H9 (cell line): Measurements from ENCODE around the gene OSBP2. TPM values are rescaled to one million over a fixed set of nuclear protein-coding genes. Genes with fewer than 3 reads are reported as not detected.

Experiments used
- DNase-seq: peaks from one replicate; pipeline ENCODE4 v3.0.0-alpha.2; 2017
- H2AFZ ChIP-seq: one replicate; pipeline ENCODE4 v1.6.1; 2013; ENCODE audit warnings: mild to moderate bottlenecking, low read length, control low read depth, moderate library complexity
- H2AK5ac ChIP-seq: 2 replicates; pipeline ENCODE4 v1.6.1; 2013; ENCODE audit warnings: low read length, control low read depth, mixed read lengths; ENCODE audit not compliant: insufficient read length
- H2BK120ac ChIP-seq: one replicate; pipeline ENCODE4 v1.6.1; 2013; ENCODE audit warnings: low read depth, mild to moderate bottlenecking, low read length, control low read depth, inconsistent platforms; ENCODE audit not compliant: poor library complexity, severe bottlenecking
- H2BK12ac ChIP-seq: 2 replicates; pipeline ENCODE4 v1.6.1; 2013; ENCODE audit warnings: low read length, control low read depth, mixed read lengths, low read depth; ENCODE audit not compliant: insufficient read length
- H2BK15ac ChIP-seq: 2 replicates; pipeline ENCODE4 v1.6.1; 2013; ENCODE audit warnings: low read depth, low read length, control low read depth
- H2BK20ac ChIP-seq: one replicate; pipeline ENCODE4 v1.6.1; 2013; ENCODE audit warnings: low read depth, mild to moderate bottlenecking, low read length, control low read depth, inconsistent platforms; ENCODE audit not compliant: poor library complexity, severe bottlenecking
- H2BK5ac ChIP-seq: 2 replicates; pipeline ENCODE4 v1.6.1; 2013; ENCODE audit warnings: low read length, control low read depth, mixed read lengths; ENCODE audit not compliant: insufficient read length
- H3K14ac ChIP-seq: 2 replicates; pipeline ENCODE4 v1.6.1; 2013; ENCODE audit warnings: low read length, control low read depth; ENCODE audit not compliant: insufficient read depth
- H3K18ac ChIP-seq: 2 replicates; pipeline ENCODE4 v1.6.1; 2013; ENCODE audit warnings: low read depth, mild to moderate bottlenecking, mixed read lengths, low read length, control low read depth; ENCODE audit not compliant: insufficient read length
- H3K23ac ChIP-seq: 2 replicates; pipeline ENCODE4 v1.6.1; 2013; ENCODE audit warnings: low read length, control low read depth, mixed read lengths, low read depth; ENCODE audit not compliant: insufficient read length
- H3K23me2 ChIP-seq: 2 replicates; pipeline ENCODE4 v1.6.1; 2013; ENCODE audit warnings: low read depth, mild to moderate bottlenecking, mixed read lengths, low read length, control low read depth; ENCODE audit not compliant: insufficient read length, poor library complexity, severe bottlenecking
- H3K27ac ChIP-seq: 2 replicates; pipeline ENCODE4 v1.5.1; 2013; ENCODE audit warnings: low read length, control low read depth, mixed read lengths, low read depth; ENCODE audit not compliant: insufficient read length
- H3K27me3 ChIP-seq: 2 replicates; pipeline ENCODE4 v1.6.1; 2013; ENCODE audit warnings: low read length, control low read depth, inconsistent platforms; ENCODE audit not compliant: insufficient read depth
- H3K4ac ChIP-seq: 2 replicates; pipeline ENCODE4 v1.6.1; 2013; ENCODE audit warnings: low read depth, mild to moderate bottlenecking, control low read depth, inconsistent platforms, low read length, moderate library complexity
- H3K4me1 ChIP-seq: 2 replicates; pipeline ENCODE4 v1.6.1; 2013; ENCODE audit warnings: low read length, control low read depth, inconsistent platforms; ENCODE audit not compliant: insufficient read depth
- H3K4me2 ChIP-seq: 2 replicates; pipeline ENCODE4 v1.6.1; 2013; ENCODE audit warnings: low read length, control low read depth, mixed read lengths; ENCODE audit not compliant: insufficient read length, insufficient read depth
- H3K56ac ChIP-seq: 2 replicates; pipeline ENCODE4 v1.6.1; 2013; ENCODE audit warnings: low read depth, mild to moderate bottlenecking, mixed read lengths, low read length, control low read depth; ENCODE audit not compliant: insufficient read length
- H3K79me1 ChIP-seq: 2 replicates; pipeline ENCODE4 v1.6.1; 2013; ENCODE audit warnings: low read depth, mild to moderate bottlenecking, moderate library complexity, low read length, control low read depth, inconsistent platforms; ENCODE audit not compliant: insufficient read depth, poor library complexity, severe bottlenecking
- H3K79me2 ChIP-seq: 2 replicates; pipeline ENCODE4 v1.6.1; 2013; ENCODE audit warnings: low read length, control low read depth, inconsistent platforms; ENCODE audit not compliant: insufficient read depth
- H3K9ac ChIP-seq: 2 replicates; pipeline ENCODE4 v1.6.1; 2013; ENCODE audit warnings: low read length, control low read depth, mixed read lengths; ENCODE audit not compliant: insufficient read length; ENCODE audit errors: extremely low read depth
- H3K9me3 ChIP-seq: one replicate; pipeline ENCODE4 v1.6.1; 2013; ENCODE audit warnings: low read depth, low read length, inconsistent platforms; ENCODE audit not compliant: control insufficient read depth
- H3T11ph ChIP-seq: one replicate; pipeline ENCODE4 v1.6.1; 2013; ENCODE audit warnings: mild to moderate bottlenecking, low read length, control low read depth, inconsistent platforms
- H4K20me1 ChIP-seq: one replicate; pipeline ENCODE4 v1.6.1; 2013; ENCODE audit not compliant: control insufficient read depth, insufficient read length, insufficient read depth
- H4K5ac ChIP-seq: 2 replicates; pipeline ENCODE4 v1.6.1; 2013; ENCODE audit warnings: low read depth, mild to moderate bottlenecking, mixed read lengths, low read length, control low read depth; ENCODE audit not compliant: insufficient read length
- H4K8ac ChIP-seq: replicated peaks from 2 replicates; pipeline ENCODE4 v1.6.1; 2013; ENCODE audit warnings: low read length, control low read depth, mixed read lengths, low read depth; ENCODE audit not compliant: insufficient read length
- H4K91ac ChIP-seq: 2 replicates; pipeline ENCODE4 v1.6.1; 2013; ENCODE audit warnings: low read depth, mild to moderate bottlenecking, moderate library complexity, mixed read lengths, low read length, control low read depth; ENCODE audit not compliant: insufficient read length
- H3K27ac Mint-ChIP-seq, 3 experiments: 2 replicates in 2 of 3; 3 replicates in 1 of 3; pipeline ENCODE4 v1.8.0; 2020 to 2021; ENCODE audit warnings: mixed read lengths in 3 of 3, mild to moderate bottlenecking in 1 of 3, moderate library complexity in 1 of 3
- H3K27me3 Mint-ChIP-seq: 2 replicates; pipeline ENCODE4 v1.8.0; 2021; ENCODE audit warnings: low read depth, mild to moderate bottlenecking, moderate library complexity, mixed read lengths
- H3K36me3 Mint-ChIP-seq, 3 experiments: 2 replicates in 2 of 3; 3 replicates in 1 of 3; pipeline ENCODE4 v1.8.0; 2020 to 2021; ENCODE audit warnings: low read depth in 3 of 3, mixed read lengths in 3 of 3; ENCODE audit not compliant: insufficient read depth in 1 of 3
- H3K4me1 Mint-ChIP-seq, 2 experiments: 2 replicates each; pipeline ENCODE4 v1.8.0; 2020; ENCODE audit warnings: mixed read lengths in 2 of 2
- H3K4me3 Mint-ChIP-seq, 2 experiments: 2 replicates in 1 of 2; 3 replicates in 1 of 2; pipeline ENCODE4 v1.8.0; 2020 to 2021; ENCODE audit warnings: mild to moderate bottlenecking in 2 of 2, mixed read lengths in 2 of 2, moderate library complexity in 1 of 2
- H3K9me3 Mint-ChIP-seq, 2 experiments: 2 replicates in 1 of 2; 3 replicates in 1 of 2; pipeline ENCODE4 v1.8.0; 2020; ENCODE audit warnings: mild to moderate bottlenecking in 2 of 2, mixed read lengths in 2 of 2, moderate library complexity in 1 of 2
- CTCF ChIP-seq: fragments of 200-600 bp; sonication (generic); conservative IDR thresholded peaks from 3 replicates; pipeline ENCODE4 v1.8.0; 2021; ENCODE audit warnings: antibody characterized with exemption, mild to moderate bottlenecking
- WGBS: extraction: QIAGEN DNeasy Blood & Tissue Kit; methylation state at CpG from one replicate; pipeline ENCODE4 v1.1.7; 2013; ENCODE audit warnings: missing lambda C conversion rate, low lambda C conversion rate, mixed read lengths; ENCODE audit not compliant: insufficient read length; ENCODE audit errors: extremely low coverage; 5-methylcytosine and 5-hydroxymethylcytosine counted together
- total RNA-seq: library from RNA; stranded (reverse); gene quantifications from 2 replicates; pipeline ENCODE4 v1.2.1, GENCODE V29; 2021

Gene OSBP2
- total RNA-seq, 1 experiment from 2014 or later: 3.4 TPM

GRCh38 chr22:30872285-30873041 lies 177.8 kb downstream of the OSBP2 start:
- Histone ChIP-seq H3K14ac (no peak overlapping the region), H4K5ac (no peak overlapping the region), H4K20me1 (no peaks in the 10 kb centered on the region), H2BK15ac (no peak overlapping the region), H3T11ph (no peak overlapping the region), H3K4me2 (no peak overlapping the region), H3K9me3 (no peaks in the 10 kb centered on the region), H3K9ac (no peak overlapping the region), H2BK12ac (no peak overlapping the region), H3K23me2 (no peaks in the 10 kb centered on the region), H2BK120ac (no peak overlapping the region), H3K18ac (no peak overlapping the region), H2BK5ac (no peak overlapping the region), H3K27me3 (no peaks in the 10 kb centered on the region), H2AFZ (no peak overlapping the region), H4K8ac (no peak overlapping the region), H3K56ac (no peak overlapping the region), H3K4me1 (no peaks in the 10 kb centered on the region), H4K91ac (no peak overlapping the region), H2AK5ac (no peak overlapping the region), H3K79me2 (no peaks in the 10 kb centered on the region), H3K79me1 (no peaks in the 10 kb centered on the region), H2BK20ac (no peak overlapping the region), H3K27ac (no peak overlapping the region), H3K4ac (no peak overlapping the region), H3K23ac (no peak overlapping the region)
- no peak for TF ChIP-seq CTCF
- no CpG with 5 or more reads among the region's 16 CpGs for WGBS
- Mint-ChIP-seq H3K9me3 (no peaks in the 10 kb centered on the region), H3K27me3 (no peaks in the 10 kb centered on the region), H3K27ac (no peak overlapping the region), H3K4me1 (0 out of 4 replicates have a peak, but pooled peaks cover 0 to 2% of the 10 kb centered on the region in 2 experiments), H3K36me3 (no peaks in the 10 kb centered on the region; a peak in 2 of 7 replicates), H3K4me3 (no peak overlapping the region)
- no peak for DNase-seq
